Adrenal gland (tissue), 12 donors: ENCODE measurements around the gene TPCN1. TPM values are rescaled to one million over a fixed set of nuclear protein-coding genes. Genes with fewer than 3 reads are reported as not detected.

Experiments used
- DNase-seq, 7 donors: peaks; one replicate each; pipeline ENCODE4 v3.0.0-alpha.2; 2019 to 2020
- H3K27ac ChIP-seq, 5 donors: fragments of 200-600 bp; sonication (generic) in 4 of 5; 1 replicate in 3 of 5; 2 replicates in 2 of 5; pipeline versions ENCODE4 v1.5.1 to v1.8.0; 2016 to 2020; ENCODE audit warnings: mild to moderate bottlenecking in 1 of 5
- H3K27me3 ChIP-seq: fragments of 200-600 bp; 2 replicates; pipeline ENCODE4 v1.8.0; 2021
- H3K36me3 ChIP-seq, 2 donors: fragments of 200-600 bp; replicated peaks in 1 of 2; 1 replicate in 1 of 2; 2 replicates in 1 of 2; pipeline versions ENCODE4 v1.5.1 to v1.8.0; 2018 to 2022
- H3K4me1 ChIP-seq, 2 donors: fragments of 200-600 bp; replicated peaks in 1 of 2; 1 replicate in 1 of 2; 2 replicates in 1 of 2; pipeline versions ENCODE4 v1.5.1 to v1.8.0; 2018 to 2021
- H3K4me3 ChIP-seq, 4 donors: fragments of 200-600 bp; sonication (generic) in 3 of 4; one replicate each; pipeline ENCODE4 v1.5.1; 2016 to 2018
- H3K9me3 ChIP-seq, 3 donors: fragments of 200-600 bp; sonication (generic) in 1 of 3; replicated peaks in 1 of 3; 1 replicate in 2 of 3; 2 replicates in 1 of 3; pipeline versions ENCODE4 v1.5.1 to v1.8.0; 2016 to 2021
- CTCF ChIP-seq, 6 experiments: fragments of 450-650 bp in 4 of 6; fragments of 200-600 bp in 2 of 6; sonication (generic) in 1 of 6; IDR thresholded peaks; 1 replicate in 5 of 6; 2 replicates in 1 of 6; pipeline versions ENCODE4 v1.5.1 to v1.8.0; 2016 to 2021; ENCODE audit warnings: antibody characterized with exemption in 6 of 6, mild to moderate bottlenecking in 2 of 6, moderate library complexity in 1 of 6
- POLR2A ChIP-seq, 2 donors: fragments of 450-650 bp; IDR thresholded peaks; one replicate each; pipeline ENCODE4 v1.6.1; 2017; ENCODE audit warnings: antibody characterized with exemption in 2 of 2, mild to moderate bottlenecking in 2 of 2, moderate library complexity in 1 of 2
- WGBS, 4 donors: extraction: QIAGEN DNeasy Blood & Tissue Kit in 2 of 4; methylation state at CpG; one replicate each; pipeline versions ENCODE4 v1.1.5 to v1.1.7; 2013 to 2017; 5-methylcytosine and 5-hydroxymethylcytosine counted together
- intact Hi-C, 2 donors: fragments of 100-400 bp; cut with DNase I; formaldehyde crosslinking; loops; one replicate each; pipeline versions ENCODE4 v1.14.1 to v1.15.0; 2022 to 2023
- polyA plus RNA-seq, 3 donors: library from polyadenylated mRNA; stranded (reverse); fragments of 200-250 nt in 2 of 3; fragments of 350-450 nt in 1 of 3; fragmentation: Illumina TruSeq in 1 of 3; extraction: RNeasy Lipid Tissue Mini Kit (QIAGEN cat#74804) in 1 of 3; gene quantifications; one replicate each; pipeline ENCODE4 v1.2.3, GENCODE V29; 2013 to 2014
- total RNA-seq, 9 donors: library from RNA; depleted of rRNA in 4 of 9; stranded (reverse); fragments of >200 nt in 4 of 9; fragments of 120-200 nt in 1 of 9; fragmentation: NEBNext Ultra II Directional in 1 of 9; extraction: Animal tissue kit (Norgen Biotek cat#: 25700) in 1 of 9; gene quantifications; one replicate each; pipeline versions ENCODE4 v1.1.0 to v1.2.4, GENCODE V29; 2013 to 2023
- donor health status: healthy with polysubstance abuse.
- donor health status: Bipolar disorder and iron deficiency.
- donor health status: DM: yes; HTN: yes; CAD: no.
- donor health status: DM: no; HTN: no; CAD: no.
- donor health status: DM: no; HTN: no; CAD: no.
- donor health status: DM: yes; HTN: yes; CAD: no.

The TPCN1 gene
- total and polyA plus RNA-seq, 12 donors: 21.2 to 198 (median 80.9) TPM

- intact Hi-C loops: no loop called here
- TF ChIP-seq POLR2A (IDR thresholded peaks at IDR 0.05) (no peak), CTCF (IDR thresholded peaks at IDR 0.05) (no peak)
- Histone ChIP-seq H3K9me3 (no peaks in the 10 kb centered on the region), H3K4me1 (peaks cover 17 to 31% of the 10 kb centered on the region in 2 donors), H3K4me3 (no peak overlapping the region), H3K27ac (peak overlapping the region in 2 of 5 donors; percentile 43 to 48), H3K27me3 (no peaks in the 10 kb centered on the region), H3K36me3 (peaks cover 0 to 17% of the 10 kb centered on the region in 2 donors)
- 72 to 84% (median 83%) methylated on average over 14 to 16 of the region's 16 CpGs for WGBS, 4 donors
- DNase-seq: no peak
Measured at GRCh38 chr12:113251404-113252070, 30.3 kb downstream of the TPCN1 start.

- 46 to 67% (median 62%) methylated on average over 6 to 10 of the region's 10 CpGs for WGBS, 4 donors
- TF ChIP-seq POLR2A (IDR thresholded peaks at IDR 0.05) (no peak), CTCF (IDR thresholded peaks at IDR 0.05) (no peak)
- Histone ChIP-seq H3K27ac (peak overlapping the region in 3 of 5 donors; percentile 16 to 48 (median 43)), H3K4me3 (no peak overlapping the region), H3K27me3 (no peaks in the 10 kb centered on the region), H3K9me3 (no peaks in the 10 kb centered on the region), H3K36me3 (peaks cover 0 to 17% of the 10 kb centered on the region in 2 donors), H3K4me1 (peaks cover 8 to 25% of the 10 kb centered on the region in 2 donors)
- intact Hi-C loops: no loop called here
- no peak for DNase-seq
Measured at GRCh38 chr12:113252494-113252893, 31.2 kb downstream of the TPCN1 start.

GRCh38 chr12:113253532-113254285 is 32.4 kb downstream of the TPCN1 start:
- intact Hi-C loops: no loop called here
- H3K4me1 ChIP-seq: peaks cover 6 to 22% of the 10 kb centered on the region in 2 donors
- DNase-seq: no peak

More at GRCh38 chr12:113253532-113254285, 32.4 kb downstream of the TPCN1 start:
- Histone ChIP-seq H3K27me3 (no peaks in the 10 kb centered on the region), H3K27ac (no peak overlapping the region), H3K36me3 (peaks cover 0 to 17% of the 10 kb centered on the region in 2 donors), H3K9me3 (no peaks in the 10 kb centered on the region), H3K4me3 (no peak overlapping the region)
- TF ChIP-seq POLR2A (IDR thresholded peaks at IDR 0.05) (no peak), CTCF (IDR thresholded peaks at IDR 0.05) (no peak)
- 96 to 99% (median 98%) methylated on average over 5 of the region's 5 CpGs for WGBS, 4 donors
